Measurements from ENCODE around the gene ATAD3C.
"Not testable (repeated sequence)": the region's sequence is repeated elsewhere in the genome, so short reads cannot be mapped to it uniquely, and the experiment has no call there.

ATAD3C gene

DNA sequence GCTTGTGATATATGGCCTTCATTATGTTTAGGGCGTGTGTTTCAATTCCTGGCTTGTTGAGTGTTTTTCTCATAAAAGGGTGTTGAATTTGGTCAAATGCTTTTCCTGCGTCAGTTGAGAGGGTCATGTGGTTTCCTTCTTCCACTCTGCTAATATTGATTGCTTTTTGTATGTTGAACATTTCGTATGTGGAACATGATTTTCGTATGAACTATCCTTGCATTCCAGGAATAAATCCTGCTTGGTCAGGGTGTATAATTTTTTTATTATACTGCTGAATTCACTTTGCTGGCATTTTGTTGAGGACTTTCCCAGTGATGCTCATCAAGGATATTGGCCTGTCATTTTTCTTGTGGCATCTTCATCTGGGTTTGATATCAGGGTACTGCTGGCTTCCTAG lies 57.8 kb downstream of the ATAD3C start:
- DNase-seq (ENCODE audit: low read depth in 2 of 2), result no peak

DNA sequence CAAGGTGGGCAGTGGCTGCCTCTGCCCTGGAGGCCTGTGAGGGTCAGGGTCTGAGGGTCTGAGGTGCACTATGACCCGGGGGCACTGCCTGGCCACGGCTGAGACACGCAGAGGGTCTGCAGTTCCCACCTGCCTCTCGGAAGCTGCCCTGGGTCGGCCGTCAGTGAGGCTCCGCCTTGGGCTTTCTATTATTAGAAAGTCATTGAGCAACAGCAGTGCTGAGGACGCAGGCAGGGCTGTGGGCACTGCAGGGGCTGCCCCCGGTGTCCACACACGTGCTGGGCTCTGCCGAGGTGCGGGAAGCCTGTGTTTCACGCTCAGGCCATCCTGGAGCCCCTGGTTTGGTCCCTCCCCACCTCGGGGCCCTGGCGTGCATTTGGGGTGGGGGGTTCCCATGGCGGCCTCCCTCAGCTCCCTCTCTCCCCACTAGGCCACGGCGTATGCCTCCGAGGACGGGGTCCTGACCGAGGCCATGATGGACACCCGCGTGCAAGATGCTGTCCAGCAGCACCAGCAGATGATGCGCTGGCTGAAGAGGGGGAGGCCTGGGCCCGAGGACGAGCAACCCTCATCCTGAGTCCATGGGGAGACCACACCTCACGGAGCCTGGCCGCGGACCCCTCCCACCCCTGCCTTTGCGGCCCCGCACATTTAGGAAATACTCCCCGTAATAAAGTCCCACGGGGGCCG lies 59.4 kb downstream of the ATAD3C start:
- not testable (repeated sequence) for DNase-seq (ENCODE audit: low read depth in 2 of 2)

DNA sequence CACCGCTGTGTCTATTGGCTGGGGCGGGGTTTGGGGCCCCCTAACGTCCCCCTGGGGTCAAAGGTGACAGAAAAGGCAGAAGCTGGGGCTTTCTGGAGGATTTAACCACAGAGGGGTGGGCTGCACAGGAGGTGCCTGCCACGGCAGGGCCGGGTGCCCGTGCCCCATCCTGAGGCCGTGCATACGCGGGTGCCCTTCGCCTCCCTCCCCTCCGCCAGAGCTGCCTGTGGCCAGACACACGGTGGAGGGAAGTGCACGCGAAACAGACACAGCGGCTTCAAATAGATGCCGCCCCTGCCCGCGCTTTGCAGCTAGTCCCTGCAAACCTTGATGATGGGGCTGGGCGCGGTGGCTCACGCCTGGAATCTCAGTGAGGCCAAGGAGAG lies 60.0 kb downstream of the ATAD3C start:
- DNase-seq (ENCODE audit: low read depth in 2 of 2), result not testable (repeated sequence)

DNA sequence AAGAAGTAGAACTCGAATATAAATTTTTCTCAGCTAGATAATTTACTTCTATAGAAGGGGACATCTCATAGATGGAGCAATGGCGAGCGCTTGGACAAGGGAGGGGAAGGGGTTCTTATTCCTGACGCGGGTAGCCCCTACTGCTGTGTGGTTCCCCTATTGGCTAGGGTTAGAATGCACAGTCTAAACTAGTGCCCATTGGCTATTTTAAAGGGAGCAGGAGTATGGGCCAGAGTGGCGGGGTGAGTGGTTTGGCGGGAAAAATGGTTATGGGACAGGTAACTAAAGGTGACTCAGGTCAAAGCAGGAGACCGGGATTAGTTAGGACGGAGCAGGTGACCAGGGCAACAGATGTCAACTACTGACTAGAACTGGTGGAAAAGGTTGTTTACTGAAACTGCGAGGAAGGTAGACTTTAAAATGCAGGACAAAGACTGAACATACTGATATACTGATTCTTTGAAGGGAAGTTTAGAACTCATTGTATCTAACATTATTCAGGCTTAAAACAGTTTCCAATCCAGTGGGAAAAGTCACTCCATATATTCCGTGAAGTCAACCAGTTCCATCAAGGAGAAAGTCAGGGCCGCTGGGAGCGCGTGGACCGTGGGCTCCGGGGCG lies 61.5 kb downstream of the ATAD3C start:
- no peak for DNase-seq (ENCODE audit: low read depth in 2 of 2)

DNA sequence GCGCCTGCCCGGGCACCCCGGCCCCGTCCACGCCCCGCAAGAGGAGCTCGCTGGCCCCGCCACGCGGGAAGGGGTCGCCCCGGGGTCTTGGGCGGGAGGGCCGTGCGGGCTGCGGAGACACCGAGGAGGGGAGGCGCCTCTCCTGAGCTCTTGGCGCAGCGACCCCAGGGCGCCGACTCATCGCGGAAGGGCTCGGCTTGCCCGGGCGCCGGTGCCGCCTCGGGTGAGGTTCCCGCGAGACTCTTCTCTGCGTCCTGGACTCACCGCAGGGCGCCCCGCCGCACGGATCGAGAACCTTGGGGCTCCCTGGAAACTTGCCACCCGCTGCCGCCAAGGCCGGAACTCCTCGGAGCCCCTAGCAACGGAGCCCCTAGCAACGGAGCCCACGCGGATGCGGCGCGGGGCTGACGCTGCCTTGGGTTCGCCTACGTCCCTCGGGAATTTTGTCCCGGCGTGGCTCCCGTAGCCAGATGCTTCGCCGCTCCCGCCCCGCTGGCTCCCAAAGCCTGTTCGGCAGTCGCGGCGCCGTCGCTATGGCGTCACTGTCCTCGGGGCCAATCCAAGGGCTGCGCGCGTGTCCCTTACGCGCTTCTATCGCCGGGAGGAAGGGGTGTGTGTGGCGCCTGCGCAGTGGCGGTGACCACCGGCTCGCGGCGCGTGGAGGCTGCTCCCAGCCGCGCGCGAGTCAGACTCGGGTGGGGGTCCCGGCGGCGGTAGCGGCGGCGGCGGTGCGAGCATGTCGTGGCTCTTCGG lies 62.2 kb downstream of the ATAD3C start, which contains the start of gene ATAD3A:
TSS of gene ATAD3A (plus strand) at position 630 of the 753 bp plus-strand sequence. CDS start at position 737, 107 bp downstream.
- DNase-seq (ENCODE audit: low read depth in 2 of 2), result peak; percentile 94 to 96

DNA sequence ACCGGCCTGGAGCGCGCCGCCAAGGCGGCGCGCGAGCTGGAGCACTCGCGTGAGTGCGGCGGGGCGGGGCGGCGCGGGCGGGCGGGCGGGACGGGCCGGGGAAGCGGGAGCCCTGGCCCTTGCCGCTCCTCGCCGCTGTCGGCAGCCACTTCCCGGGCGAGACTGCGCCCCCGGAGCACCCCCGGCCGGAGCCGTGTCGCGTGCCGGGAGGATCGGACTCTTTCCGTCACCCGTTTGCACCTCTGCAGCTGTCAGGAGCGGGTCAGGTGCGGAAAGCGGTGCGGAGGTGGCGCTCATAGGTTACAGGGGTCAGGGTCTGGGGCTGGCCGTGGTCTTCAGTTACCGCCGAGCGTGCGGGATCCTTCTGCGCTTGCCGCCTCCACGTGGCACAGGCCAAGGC lies 62.9 kb downstream of the ATAD3C start:
- DNase-seq (ENCODE audit: low read depth in 2 of 2), result not testable (repeated sequence)

DNA sequence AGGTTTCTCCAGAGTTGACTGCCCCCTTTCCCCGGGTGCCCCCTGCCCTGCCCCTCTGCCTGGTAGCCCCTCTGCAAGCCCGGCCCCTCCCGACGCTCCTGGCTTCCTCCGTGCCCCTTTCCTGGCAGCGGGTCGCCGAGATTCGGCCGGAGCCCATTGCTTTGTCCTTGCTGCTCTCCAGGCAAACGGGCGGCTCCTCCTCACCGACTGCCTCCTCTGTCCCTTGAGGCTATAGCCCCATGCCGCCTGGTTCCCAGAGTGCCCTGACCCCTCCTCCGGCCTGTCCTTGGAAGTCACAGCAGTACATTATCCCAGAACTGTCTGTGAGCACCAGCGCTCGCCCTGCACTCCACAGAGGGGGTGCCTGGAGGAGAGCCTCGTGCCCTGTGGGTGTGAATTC lies 64.2 kb downstream of the ATAD3C start:
- DNase-seq (ENCODE audit: low read depth in 2 of 2), result not testable (repeated sequence)

DNA sequence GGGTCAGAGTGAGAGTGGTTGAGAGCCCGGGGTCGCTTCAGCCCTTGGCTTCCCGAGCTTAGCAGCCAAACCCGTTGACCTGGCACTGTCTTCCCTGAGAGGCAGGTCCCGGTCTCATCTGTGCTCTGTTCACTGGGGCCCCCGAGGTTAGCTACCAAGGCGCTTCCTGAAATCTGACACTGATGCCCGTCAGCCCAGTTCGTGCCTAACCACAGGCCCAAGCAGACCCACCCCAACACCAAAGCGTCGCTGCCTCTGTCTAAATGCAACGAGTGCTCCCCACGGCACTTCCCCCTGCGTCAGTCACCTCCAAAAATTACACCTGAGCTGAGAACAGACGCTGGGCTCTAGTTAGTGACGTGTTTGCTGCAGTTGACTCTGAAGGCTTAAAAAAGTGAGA lies 64.9 kb downstream of the ATAD3C start:
- DNase-seq (ENCODE audit: low read depth in 2 of 2), result not testable (repeated sequence)

DNA sequence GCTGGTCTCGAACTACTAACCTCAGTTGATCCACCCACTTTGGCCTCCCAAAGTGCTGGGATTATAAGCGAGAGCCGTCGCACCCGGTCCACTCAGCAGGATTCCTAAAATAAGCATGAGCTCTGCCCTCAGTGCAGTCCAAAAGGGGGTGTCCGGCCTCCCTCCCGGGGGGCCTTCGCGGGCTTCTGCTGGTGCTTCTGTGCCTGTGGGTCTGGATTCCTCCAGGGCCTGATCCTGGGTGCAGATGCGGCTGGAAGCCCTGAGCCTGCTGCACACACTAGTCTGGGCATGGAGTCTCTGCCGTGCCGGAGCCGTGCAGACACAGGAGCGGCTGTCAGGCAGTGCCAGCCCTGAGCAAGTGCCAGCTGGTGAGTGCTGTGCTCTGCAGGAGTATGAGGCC lies 67.4 kb downstream of the ATAD3C start:
- DNase-seq (ENCODE audit: low read depth in 2 of 2), result not testable (repeated sequence)

DNA sequence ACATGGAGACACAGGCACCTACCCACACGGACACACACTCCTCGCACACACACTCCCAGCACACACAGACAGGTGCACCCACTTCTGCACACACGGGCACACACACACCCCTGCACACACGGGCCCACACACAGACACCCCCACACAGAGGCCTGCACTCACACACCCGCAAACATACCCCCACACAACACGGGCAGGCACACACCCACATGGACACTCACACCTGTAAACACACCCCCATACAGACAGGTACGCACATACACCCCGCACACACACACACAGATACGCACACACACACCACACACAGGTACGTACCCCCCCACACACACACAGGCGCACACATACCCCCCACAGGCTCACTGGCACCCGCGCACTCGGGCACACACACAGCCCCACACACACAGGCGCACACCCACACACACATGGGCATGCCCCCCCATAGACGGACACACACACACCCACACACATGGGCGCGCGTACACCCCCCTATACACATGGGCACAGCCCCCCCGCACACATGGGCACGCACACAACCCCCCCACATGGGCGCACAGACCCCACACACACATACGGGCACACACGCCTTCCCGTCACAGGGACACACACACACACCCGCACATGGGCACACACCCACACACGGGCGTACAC lies 68.6 kb downstream of the ATAD3C start:
- no peak for DNase-seq (ENCODE audit: low read depth in 2 of 2)

DNA sequence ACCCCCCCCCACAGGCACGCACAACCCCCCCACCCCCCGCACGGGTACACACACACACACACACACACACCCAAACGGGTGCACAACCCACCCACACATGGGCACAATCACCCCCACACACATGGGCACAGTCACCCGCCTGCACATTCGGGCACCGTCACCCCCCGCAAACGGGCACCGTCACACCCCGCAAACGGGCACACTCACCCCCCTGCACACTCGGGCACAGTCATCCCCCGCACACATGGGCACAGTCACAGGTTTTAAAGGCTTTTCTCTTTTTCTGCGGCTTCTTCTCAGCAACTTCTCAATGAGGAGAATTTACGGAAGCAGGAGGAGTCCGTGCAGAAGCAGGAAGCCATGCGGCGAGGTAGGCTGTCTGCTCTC lies 69.1 kb downstream of the ATAD3C start:
- not testable (repeated sequence) for DNase-seq (ENCODE audit: low read depth in 2 of 2)
